A549 treated with Mapracorat at 1 μM for 4 hours (cell line): ENCODE results near the gene ZNF747. TPM values are rescaled to one million over a fixed set of nuclear protein-coding genes. Genes with fewer than 3 reads are reported as not detected.

ENCODE experiments used
- total RNA-seq: library from RNA; stranded (reverse); fragments of 200-300 nt; extraction: Qiagen RNA extraction; gene quantifications from 5 replicates; pipeline ENCODE4 v1.2.3, GENCODE V29; 2022

ZNF747 gene
- total RNA-seq, result 3.2 to 5.0 TPM (median 3.8 TPM) in 5 replicates

GRCh38 chr16:30534368-30535105, at the start of gene ZNF747:
ZNF747 (minus strand) TSS chr16:30534858; CDS start chr16:30534679, 179 bp downstream.

GRCh38 chr16:30571445-30572322, 37.0 kb upstream of the ZNF747 start, which contains the start of gene ZNF688:
ZNF688 (minus strand) TSS chr16:30571714; CDS start chr16:30571629, 85 bp downstream.

GRCh38 chr16:30557957-30558788, 23.5 kb upstream of the ZNF747 start, which contains the start of gene ZNF764:
ZNF764 (minus strand) TSS chr16:30558374; CDS start chr16:30558182, 192 bp downstream.

GRCh38 chr16:30526137-30526822, 8.4 kb downstream of the ZNF747 start, which contains the start of gene ZNF768:
ZNF768 (minus strand) TSS chr16:30526566; CDS start chr16:30526413, 153 bp downstream.

Other genes starting within 250 kb of the ZNF747 start
- gene CD2BP2, start 179.6 kb downstream of the ZNF747 start, total RNA-seq, result 64.5 to 69.9 TPM (median 66.8 TPM) in 5 replicates
- 21.2 to 32.4 TPM (median 29.5 TPM) in 5 replicates for gene TBC1D10B, start 164.4 kb downstream of the ZNF747 start, total RNA-seq
- gene MYL11, start 160.1 kb downstream of the ZNF747 start, total RNA-seq, result 0.65 to 0.88 TPM in 2 of 5 replicates, not detected in the others
- 1.00 to 2.6 TPM (median 1.9 TPM) in 5 replicates for gene SEPTIN1, start 152.3 kb downstream of the ZNF747 start, total RNA-seq
- gene ZNF48, start 139.4 kb downstream of the ZNF747 start, total RNA-seq, result 11.7 to 15.2 TPM (median 12.2 TPM) in 5 replicates
- 2.8 to 6.1 TPM (median 5.3 TPM) in 5 replicates for gene ZNF771, start 127.3 kb downstream of the ZNF747 start, total RNA-seq
- gene DCTPP1, start 104.8 kb downstream of the ZNF747 start, total RNA-seq, result 95.7 to 126 TPM (median 123 TPM) in 5 replicates
- gene SEPHS2, start 89.0 kb downstream of the ZNF747 start, total RNA-seq, result 45.9 to 48.4 TPM (median 47.4 TPM) in 5 replicates
- 0.03 to 0.21 TPM in 2 of 5 replicates, not detected in the others for gene ITGAL, start 62.1 kb downstream of the ZNF747 start, total RNA-seq
- 37.5 to 47.8 TPM (median 45.5 TPM) in 5 replicates for gene ZNF768, start 8.3 kb downstream of the ZNF747 start, total RNA-seq
- gene ZNF764, start 23.5 kb upstream of the ZNF747 start, total RNA-seq, result 4.1 to 6.7 TPM (median 6.4 TPM) in 5 replicates
- gene ZNF688, start 36.9 kb upstream of the ZNF747 start, total RNA-seq, result 4.9 to 8.7 TPM (median 6.6 TPM) in 5 replicates
- gene ZNF785, start 50.8 kb upstream of the ZNF747 start, total RNA-seq, result not detected in 5 replicates
- 7.5 to 9.5 TPM (median 8.8 TPM) in 5 replicates for gene ZNF689, start 75.5 kb upstream of the ZNF747 start, total RNA-seq
- gene PRR14, start 116.1 kb upstream of the ZNF747 start, total RNA-seq, result 20.1 to 25.5 TPM (median 22.5 TPM) in 5 replicates
- gene FBRS, start 123.6 kb upstream of the ZNF747 start, total RNA-seq, result 29.6 to 43.8 TPM (median 40.0 TPM) in 5 replicates
- 8.2 to 25.8 TPM (median 21.5 TPM) in 5 replicates for gene SRCAP, start 164.3 kb upstream of the ZNF747 start, total RNA-seq
- 20.8 to 31.7 TPM (median 29.7 TPM) in 5 replicates for gene PHKG2, start 213.6 kb upstream of the ZNF747 start, total RNA-seq
- gene CFAP119, start 227.2 kb upstream of the ZNF747 start, total RNA-seq, result 5.5 to 9.4 TPM (median 8.9 TPM) in 5 replicates
- 66.6 to 85.9 TPM (median 80.0 TPM) in 5 replicates for gene RNF40, start 227.5 kb upstream of the ZNF747 start, total RNA-seq